Measurements from ENCODE around the gene SLC24A3. TPM values are rescaled to one million over a fixed set of nuclear protein-coding genes. Genes with fewer than 3 reads are reported as not detected.

The SLC24A3 gene
- total RNA-seq, 1 donor from 2014 or later: not detected

GRCh38 chr20:19765913-19766312 lies 553.5 kb downstream of the SLC24A3 start:
- intact Hi-C loops (cut with micrococcal nuclease): no loop called here
- no peak overlapping the region for H3K4me3 Mint-ChIP-seq
- no peaks in the 10 kb centered on the region for H3K36me3 Mint-ChIP-seq (ENCODE audit: low read depth)
- H3K4me1 Mint-ChIP-seq: no peaks in the 10 kb centered on the region
- no peak overlapping the region for H3K27ac Mint-ChIP-seq
- ChIA-PET CTCF (no interaction called here), POLR2A (no interaction called here)
- no peaks in the 10 kb centered on the region for H3K9me3 Mint-ChIP-seq
- H3K27me3 Mint-ChIP-seq: peaks cover 13% of the 10 kb centered on the region
- no peak for DNase-seq
- no peak for ATAC-seq (ENCODE audit: low read depth)
- no peak for TF ChIP-seq CTCF (IDR thresholded peaks at IDR 0.05)

- DNase-seq (no peak), ATAC-seq (ENCODE audit: low read depth) (no peak)
- H3K27me3 Mint-ChIP-seq: peaks cover 22% of the 10 kb centered on the region
- H3K9me3 Mint-ChIP-seq: no peaks in the 10 kb centered on the region
- ChIA-PET POLR2A (interaction anchor here (0.6 kb wide), 1 partner anchor 919 kb away, joined by 6 read pairs; no protein-coding TSS in a partner anchor), CTCF (no interaction called here)
- intact Hi-C loops (cut with micrococcal nuclease): no loop called here
- H3K4me1 Mint-ChIP-seq: no peaks in the 10 kb centered on the region
- TF ChIP-seq CTCF (IDR thresholded peaks at IDR 0.05): no peak
- H3K4me3 Mint-ChIP-seq: no peak overlapping the region
- no peaks in the 10 kb centered on the region for H3K36me3 Mint-ChIP-seq (ENCODE audit: low read depth)
- H3K27ac Mint-ChIP-seq: no peak overlapping the region
Measured at GRCh38 chr20:19767070-19767469, 554.6 kb downstream of the SLC24A3 start.

- Mint-ChIP-seq H3K27me3 (peaks cover 22% of the 10 kb centered on the region), H3K4me1 (no peaks in the 10 kb centered on the region), H3K36me3 (ENCODE audit: low read depth) (no peaks in the 10 kb centered on the region), H3K9me3 (no peaks in the 10 kb centered on the region), H3K27ac (no peak overlapping the region), H3K4me3 (no peak overlapping the region)
- ATAC-seq (ENCODE audit: low read depth): no peak
- TF ChIP-seq CTCF (IDR thresholded peaks at IDR 0.05): no peak
- intact Hi-C loops (cut with micrococcal nuclease): no loop called here
- ChIA-PET CTCF (no interaction called here), POLR2A (no interaction called here)
- DNase-seq: no peak
Measured at GRCh38 chr20:19768325-19768842, 555.9 kb downstream of the SLC24A3 start.

GRCh38 chr20:19769507-19769906 lies 557.1 kb downstream of the SLC24A3 start:
- no peak for ATAC-seq (ENCODE audit: low read depth)
- Mint-ChIP-seq H3K36me3 (ENCODE audit: low read depth) (no peaks in the 10 kb centered on the region), H3K27me3 (peaks cover 26% of the 10 kb centered on the region), H3K9me3 (no peaks in the 10 kb centered on the region), H3K4me3 (no peak overlapping the region), H3K4me1 (no peaks in the 10 kb centered on the region), H3K27ac (no peak overlapping the region)
- no peak for TF ChIP-seq CTCF (IDR thresholded peaks at IDR 0.05)
- intact Hi-C loops (cut with micrococcal nuclease): no loop called here
- ChIA-PET POLR2A (no interaction called here), CTCF (interaction anchor here (1.2 kb wide), 1 partner anchor 14 kb away, joined by 3 read pairs; no protein-coding TSS in a partner anchor)
- no peak for DNase-seq

- no peak for TF ChIP-seq CTCF (IDR thresholded peaks at IDR 0.05)
Measured at GRCh38 chr20:19770375-19770774, 557.9 kb downstream of the SLC24A3 start.

More at GRCh38 chr20:19770375-19770774, 557.9 kb downstream of the SLC24A3 start:
- no peak overlapping the region for H3K27ac Mint-ChIP-seq
- H3K36me3 Mint-ChIP-seq (ENCODE audit: low read depth): no peaks in the 10 kb centered on the region
- no peaks in the 10 kb centered on the region for H3K4me1 Mint-ChIP-seq
- POLR2A ChIA-PET: no interaction called here
- ATAC-seq (ENCODE audit: low read depth) (no peak), DNase-seq (no peak)
- H3K4me3 Mint-ChIP-seq: no peak overlapping the region
- peaks cover 26% of the 10 kb centered on the region for H3K27me3 Mint-ChIP-seq
- CTCF ChIA-PET: interaction anchor here (1.2 kb wide), 1 partner anchor 13 kb away, joined by 3 read pairs; no protein-coding TSS in a partner anchor
- no peaks in the 10 kb centered on the region for H3K9me3 Mint-ChIP-seq
- intact Hi-C loops (cut with micrococcal nuclease): no loop called here
